Measurements from ENCODE around the gene NACC1. TPM values are rescaled to one million over a fixed set of nuclear protein-coding genes. Genes with fewer than 3 reads are reported as not detected.
A peak's percentile ranks its signal among the peaks of the same experiment; 100 is the strongest.

The NACC1 gene
- total and polyA plus RNA-seq, 2 of the 8 experiments (the other 6 are each of a cell fraction or from before 2014, with no cell fraction given), result 234 to 301 TPM

GRCh38 chr19:13154241-13154778, 36.2 kb downstream of the NACC1 start (continued):
- TF ChIP-seq E2F6 (IDR thresholded peaks at IDR 0.05) (no peak), RBBP5 (IDR thresholded peaks at IDR 0.05; ENCODE audit: borderline replicate concordance, low read depth, low read length) (no peak), CREB1 (IDR thresholded peaks at IDR 0.05) (peak; percentile 41; the same call in 1 of the 2 replicates), SAP30 (IDR thresholded peaks at IDR 0.05; ENCODE audit: insufficient read depth, insufficient replicate concordance, low read length) (peak; percentile 56)
- TF ChIP-seq, protein P1, sequence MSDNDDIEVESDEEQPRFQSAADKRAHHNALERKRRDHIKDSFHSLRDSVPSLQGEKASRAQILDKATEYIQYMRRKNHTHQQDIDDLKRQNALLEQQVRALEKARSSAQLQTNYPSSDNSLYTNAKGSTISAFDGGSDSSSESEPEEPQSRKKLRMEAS (IDR thresholded peaks at IDR 0.05), result no peak

All from H1 (cell line).